ENCODE data around the gene PFKFB3.

Gene PFKFB3

GRCh38 chr10:6300784-6301460 is 98.2 kb downstream of the PFKFB3 start:
- no peak for DNase-seq (ENCODE audit: low spot score)

GRCh38 chr10:6301488-6302075 is 98.8 kb downstream of the PFKFB3 start:
- no peak for DNase-seq (ENCODE audit: low spot score)
